ENCODE measurements around the gene FTSJ3. TPM values are rescaled to one million over a fixed set of nuclear protein-coding genes. Genes with fewer than 3 reads are reported as not detected.

FTSJ3 gene
- total and polyA plus RNA-seq, 2 of the 13 experiments (the other 11 are each of a cell fraction or from before 2014, with no cell fraction given), result 26.0 to 64.2 TPM

- TF ChIP-seq, protein P1, sequence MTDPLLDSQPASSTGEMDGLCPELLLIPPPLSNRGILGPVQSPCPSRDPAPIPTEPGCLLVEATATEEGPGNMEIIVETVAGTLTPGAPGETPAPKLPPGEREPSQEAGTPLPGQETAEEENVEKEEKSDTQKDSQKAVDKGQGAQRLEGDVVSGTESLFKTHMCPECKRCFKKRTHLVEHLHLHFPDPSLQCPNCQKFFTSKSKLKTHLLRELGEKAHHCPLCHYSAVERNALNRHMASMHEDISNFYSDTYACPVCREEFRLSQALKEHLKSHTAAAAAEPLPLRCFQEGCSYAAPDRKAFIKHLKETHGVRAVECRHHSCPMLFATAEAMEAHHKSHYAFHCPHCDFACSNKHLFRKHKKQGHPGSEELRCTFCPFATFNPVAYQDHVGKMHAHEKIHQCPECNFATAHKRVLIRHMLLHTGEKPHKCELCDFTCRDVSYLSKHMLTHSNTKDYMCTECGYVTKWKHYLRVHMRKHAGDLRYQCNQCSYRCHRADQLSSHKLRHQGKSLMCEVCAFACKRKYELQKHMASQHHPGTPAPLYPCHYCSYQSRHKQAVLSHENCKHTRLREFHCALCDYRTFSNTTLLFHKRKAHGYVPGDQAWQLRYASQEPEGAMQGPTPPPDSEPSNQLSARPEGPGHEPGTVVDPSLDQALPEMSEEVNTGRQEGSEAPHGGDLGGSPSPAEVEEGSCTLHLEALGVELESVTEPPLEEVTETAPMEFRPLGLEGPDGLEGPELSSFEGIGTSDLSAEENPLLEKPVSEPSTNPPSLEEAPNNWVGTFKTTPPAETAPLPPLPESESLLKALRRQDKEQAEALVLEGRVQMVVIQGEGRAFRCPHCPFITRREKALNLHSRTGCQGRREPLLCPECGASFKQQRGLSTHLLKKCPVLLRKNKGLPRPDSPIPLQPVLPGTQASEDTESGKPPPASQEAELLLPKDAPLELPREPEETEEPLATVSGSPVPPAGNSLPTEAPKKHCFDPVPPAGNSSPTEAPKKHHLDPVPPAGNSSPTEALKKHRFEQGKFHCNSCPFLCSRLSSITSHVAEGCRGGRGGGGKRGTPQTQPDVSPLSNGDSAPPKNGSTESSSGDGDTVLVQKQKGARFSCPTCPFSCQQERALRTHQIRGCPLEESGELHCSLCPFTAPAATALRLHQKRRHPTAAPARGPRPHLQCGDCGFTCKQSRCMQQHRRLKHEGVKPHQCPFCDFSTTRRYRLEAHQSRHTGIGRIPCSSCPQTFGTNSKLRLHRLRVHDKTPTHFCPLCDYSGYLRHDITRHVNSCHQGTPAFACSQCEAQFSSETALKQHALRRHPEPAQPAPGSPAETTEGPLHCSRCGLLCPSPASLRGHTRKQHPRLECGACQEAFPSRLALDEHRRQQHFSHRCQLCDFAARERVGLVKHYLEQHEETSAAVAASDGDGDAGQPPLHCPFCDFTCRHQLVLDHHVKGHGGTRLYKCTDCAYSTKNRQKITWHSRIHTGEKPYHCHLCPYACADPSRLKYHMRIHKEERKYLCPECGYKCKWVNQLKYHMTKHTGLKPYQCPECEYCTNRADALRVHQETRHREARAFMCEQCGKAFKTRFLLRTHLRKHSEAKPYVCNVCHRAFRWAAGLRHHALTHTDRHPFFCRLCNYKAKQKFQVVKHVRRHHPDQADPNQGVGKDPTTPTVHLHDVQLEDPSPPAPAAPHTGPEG (CRISPR knock-in tag; IDR thresholded peaks at IDR 0.05), result peak; percentile 73
- TF ChIP-seq, protein P2, sequence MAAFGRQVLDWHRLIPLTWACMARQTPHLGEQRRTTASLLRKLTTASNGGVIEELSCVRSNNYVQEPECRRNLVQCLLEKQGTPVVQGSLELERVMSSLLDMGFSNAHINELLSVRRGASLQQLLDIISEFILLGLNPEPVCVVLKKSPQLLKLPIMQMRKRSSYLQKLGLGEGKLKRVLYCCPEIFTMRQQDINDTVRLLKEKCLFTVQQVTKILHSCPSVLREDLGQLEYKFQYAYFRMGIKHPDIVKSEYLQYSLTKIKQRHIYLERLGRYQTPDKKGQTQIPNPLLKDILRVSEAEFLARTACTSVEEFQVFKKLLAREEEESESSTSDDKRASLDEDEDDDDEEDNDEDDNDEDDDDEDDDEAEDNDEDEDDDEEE (CRISPR knock-in tag; IDR thresholded peaks at IDR 0.05), result peak; percentile 92
- TF ChIP-seq UBTF (CRISPR knock-in tag; IDR thresholded peaks at IDR 0.05), result peak; percentile 98
- peak; percentile 81 for TF ChIP-seq TEAD3 (CRISPR knock-in tag; optimal IDR thresholded peaks at IDR 0.05; ENCODE audit: borderline replicate concordance)
- peak; percentile 78 for TF ChIP-seq RBM39 (IDR thresholded peaks at IDR 0.05; ENCODE audit: low read depth, low read length, poor library complexity, severe bottlenecking)
- no peak for TF ChIP-seq RORA (CRISPR knock-in tag; IDR thresholded peaks at IDR 0.05)
- TF ChIP-seq ZNF124 (CRISPR knock-in tag; IDR thresholded peaks at IDR 0.05), result peak; percentile 86; the same call in 1 of the 2 replicates
- TF ChIP-seq EZH2 (conservative IDR thresholded peaks at IDR 0.05; ENCODE audit: low read depth, low read length), result no peak
- 0 out of 2 replicates have a peak, but pooled peaks have one; percentile 37 for TF ChIP-seq ZMYM3 (CRISPR knock-in tag; IDR thresholded peaks at IDR 0.05)
- TF ChIP-seq ONECUT2 (CRISPR knock-in tag; IDR thresholded peaks at IDR 0.05), result no peak
- TF ChIP-seq DNMT1 (CRISPR knock-in tag; IDR thresholded peaks at IDR 0.05), result peak; percentile 94
- peak; percentile 74 for TF ChIP-seq HOXD1 (CRISPR knock-in tag; IDR thresholded peaks at IDR 0.05)
- peak; percentile 97 for TF ChIP-seq ZSCAN30 (CRISPR knock-in tag; IDR thresholded peaks at IDR 0.05)
- TF ChIP-seq RBAK (CRISPR knock-in tag; IDR thresholded peaks at IDR 0.05), result no peak
- TF ChIP-seq ZNF430 (CRISPR knock-in tag; IDR thresholded peaks at IDR 0.05), result peak; percentile 63
- peak; percentile 93 for TF ChIP-seq KDM5B (CRISPR knock-in tag; IDR thresholded peaks at IDR 0.05; ENCODE audit: borderline replicate concordance)
- TF ChIP-seq, protein P3, sequence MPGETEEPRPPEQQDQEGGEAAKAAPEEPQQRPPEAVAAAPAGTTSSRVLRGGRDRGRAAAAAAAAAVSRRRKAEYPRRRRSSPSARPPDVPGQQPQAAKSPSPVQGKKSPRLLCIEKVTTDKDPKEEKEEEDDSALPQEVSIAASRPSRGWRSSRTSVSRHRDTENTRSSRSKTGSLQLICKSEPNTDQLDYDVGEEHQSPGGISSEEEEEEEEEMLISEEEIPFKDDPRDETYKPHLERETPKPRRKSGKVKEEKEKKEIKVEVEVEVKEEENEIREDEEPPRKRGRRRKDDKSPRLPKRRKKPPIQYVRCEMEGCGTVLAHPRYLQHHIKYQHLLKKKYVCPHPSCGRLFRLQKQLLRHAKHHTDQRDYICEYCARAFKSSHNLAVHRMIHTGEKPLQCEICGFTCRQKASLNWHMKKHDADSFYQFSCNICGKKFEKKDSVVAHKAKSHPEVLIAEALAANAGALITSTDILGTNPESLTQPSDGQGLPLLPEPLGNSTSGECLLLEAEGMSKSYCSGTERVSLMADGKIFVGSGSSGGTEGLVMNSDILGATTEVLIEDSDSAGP (CRISPR knock-in tag; IDR thresholded peaks at IDR 0.05; ENCODE audit: borderline replicate concordance), result peak; percentile 99
- peak; percentile 90 for TF ChIP-seq KLF12 (CRISPR knock-in tag; IDR thresholded peaks at IDR 0.05; ENCODE audit: borderline replicate concordance)
- TF ChIP-seq HCFC1 (IDR thresholded peaks at IDR 0.05; ENCODE audit: low read depth, low read length), result peak; percentile 67
Measured at GRCh38 chr17:63773272-63774140, 54.0 kb downstream of the FTSJ3 start, which contains the start of gene CCDC47 (continued).

All from HepG2 (cell line).